NB4 (cell line): Measurements from ENCODE around the gene RAB20.

ENCODE experiments used
- DNase-seq: peaks from one replicate; pipeline ENCODE4 v3.0.0; 2010; ENCODE audit warnings: low read depth
- H3K4me3 ChIP-seq: one replicate; pipeline ENCODE4 v1.5.1; 2011; ENCODE audit warnings: mild to moderate bottlenecking, low read depth, low read length, moderate library complexity
- MYC ChIP-seq: IDR thresholded peaks from 2 replicates; pipeline ENCODE4 v1.6.1; 2011; ENCODE audit warnings: low read depth, low read length
- POLR2A ChIP-seq: IDR thresholded peaks from 2 replicates; pipeline ENCODE4 v1.6.1; 2011; ENCODE audit warnings: mild to moderate bottlenecking; ENCODE audit not compliant: insufficient read length; ENCODE audit errors: extremely low read depth
- TF ChIP-seq, protein P1 (sequence below): IDR thresholded peaks from 2 replicates; pipeline ENCODE4 v1.6.1; 2011; ENCODE audit warnings: low read depth, low read length
- TF ChIP-seq, protein P2 (sequence below): IDR thresholded peaks from one replicate; pipeline ENCODE4 v1.5.1; 2012; ENCODE audit warnings: low read depth, low read length

RAB20 gene

GRCh38 chr13:110554227-110554836, 7.2 kb downstream of the RAB20 start:
- TF ChIP-seq, protein P1, sequence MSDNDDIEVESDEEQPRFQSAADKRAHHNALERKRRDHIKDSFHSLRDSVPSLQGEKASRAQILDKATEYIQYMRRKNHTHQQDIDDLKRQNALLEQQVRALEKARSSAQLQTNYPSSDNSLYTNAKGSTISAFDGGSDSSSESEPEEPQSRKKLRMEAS: no peak
- no peak for TF ChIP-seq MYC
- TF ChIP-seq POLR2A: no peak
- TF ChIP-seq, protein P2, sequence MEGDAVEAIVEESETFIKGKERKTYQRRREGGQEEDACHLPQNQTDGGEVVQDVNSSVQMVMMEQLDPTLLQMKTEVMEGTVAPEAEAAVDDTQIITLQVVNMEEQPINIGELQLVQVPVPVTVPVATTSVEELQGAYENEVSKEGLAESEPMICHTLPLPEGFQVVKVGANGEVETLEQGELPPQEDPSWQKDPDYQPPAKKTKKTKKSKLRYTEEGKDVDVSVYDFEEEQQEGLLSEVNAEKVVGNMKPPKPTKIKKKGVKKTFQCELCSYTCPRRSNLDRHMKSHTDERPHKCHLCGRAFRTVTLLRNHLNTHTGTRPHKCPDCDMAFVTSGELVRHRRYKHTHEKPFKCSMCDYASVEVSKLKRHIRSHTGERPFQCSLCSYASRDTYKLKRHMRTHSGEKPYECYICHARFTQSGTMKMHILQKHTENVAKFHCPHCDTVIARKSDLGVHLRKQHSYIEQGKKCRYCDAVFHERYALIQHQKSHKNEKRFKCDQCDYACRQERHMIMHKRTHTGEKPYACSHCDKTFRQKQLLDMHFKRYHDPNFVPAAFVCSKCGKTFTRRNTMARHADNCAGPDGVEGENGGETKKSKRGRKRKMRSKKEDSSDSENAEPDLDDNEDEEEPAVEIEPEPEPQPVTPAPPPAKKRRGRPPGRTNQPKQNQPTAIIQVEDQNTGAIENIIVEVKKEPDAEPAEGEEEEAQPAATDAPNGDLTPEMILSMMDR: no peak
- DNase-seq: no peak
- no peak overlapping the region for H3K4me3 ChIP-seq

DNA sequence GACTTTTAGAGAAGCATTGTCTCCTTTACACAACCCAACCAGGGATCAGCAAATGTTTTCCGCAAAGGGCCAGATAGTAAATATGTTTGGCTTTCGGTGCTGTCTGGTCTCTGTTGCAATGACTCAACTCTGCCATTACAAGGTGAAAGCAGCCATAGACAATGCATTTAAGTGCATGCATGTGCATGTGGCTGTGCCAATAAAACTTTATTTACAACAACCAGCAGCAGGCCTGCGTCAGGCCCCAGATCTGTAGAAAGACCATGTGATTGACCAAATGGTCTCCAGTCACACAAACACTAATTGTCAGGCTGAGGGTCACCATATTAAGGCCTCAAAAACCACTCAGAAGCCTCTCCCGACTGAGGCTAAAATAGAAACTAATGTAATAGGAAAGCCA, 8.1 kb downstream of the RAB20 start:
- no peak for TF ChIP-seq MYC
- TF ChIP-seq, protein P1: no peak
- TF ChIP-seq POLR2A: no peak
- no peak for DNase-seq
- no peak overlapping the region for H3K4me3 ChIP-seq

DNA sequence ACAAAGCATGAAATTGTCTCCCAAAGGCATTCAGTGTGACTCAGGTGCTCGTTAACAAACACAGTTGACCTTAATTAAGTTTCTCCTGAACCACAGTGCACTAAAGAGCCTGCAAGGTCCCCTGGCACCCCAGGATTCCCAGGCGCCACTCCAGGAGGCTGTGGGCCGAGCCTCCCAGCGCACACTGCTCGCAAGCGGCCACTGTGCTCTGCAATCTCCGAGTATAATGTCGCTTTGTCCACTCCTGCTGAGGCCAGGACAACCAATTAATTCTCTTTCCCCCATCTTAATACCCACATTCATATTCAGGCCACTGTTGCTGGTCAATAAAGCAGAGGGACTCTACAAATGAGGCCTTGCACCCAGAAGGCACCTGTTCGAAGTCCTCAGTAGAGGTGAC, 8.8 kb downstream of the RAB20 start:
- TF ChIP-seq, protein P1: no peak
- no peak for TF ChIP-seq MYC
- TF ChIP-seq, protein P2: no peak
- no peak for TF ChIP-seq POLR2A
- DNase-seq: no peak
- no peak overlapping the region for H3K4me3 ChIP-seq

- H3K4me3 ChIP-seq: no peak overlapping the region
- no peak for DNase-seq
- TF ChIP-seq POLR2A (no peak), MYC (no peak)
- TF ChIP-seq, protein P1: no peak
- TF ChIP-seq, protein P2: no peak
Observed at GRCh38 chr13:110551284-110551683, 10.2 kb downstream of the RAB20 start.

DNA sequence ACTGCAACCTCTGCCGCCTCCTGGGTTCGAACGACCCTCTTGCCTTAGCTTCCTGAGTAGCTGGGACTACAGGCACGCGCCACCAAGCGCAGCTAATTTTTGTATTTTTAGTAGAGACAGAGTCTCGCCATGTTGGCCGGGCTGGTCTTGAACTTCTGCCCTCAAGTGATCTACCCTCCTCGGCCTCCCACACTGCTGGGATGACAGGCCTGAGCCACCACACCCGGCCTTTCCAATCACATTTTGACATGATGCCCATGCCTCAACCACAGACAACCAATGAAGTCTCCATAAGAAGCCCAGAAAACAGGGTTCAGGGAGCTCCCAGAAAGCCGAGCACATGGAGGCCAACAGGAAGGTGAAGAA, 11.7 kb downstream of the RAB20 start:
- no peak for DNase-seq
- H3K4me3 ChIP-seq: no peak overlapping the region
- TF ChIP-seq, protein P1: no peak
- TF ChIP-seq, protein P2: no peak
- TF ChIP-seq POLR2A: no peak
- no peak for TF ChIP-seq MYC

- no peak overlapping the region for H3K4me3 ChIP-seq
- DNase-seq: no peak
- no peak for TF ChIP-seq MYC
- TF ChIP-seq POLR2A: no peak
- TF ChIP-seq, protein P1: no peak
- TF ChIP-seq, protein P2: no peak
Observed at GRCh38 chr13:110548891-110549794, 12.4 kb downstream of the RAB20 start.
